HG03342 (cell line): ENCODE results near the gene SDR42E2.
A peak's percentile ranks its signal among the peaks of the same experiment; 100 is the strongest.
"Not testable (repeated sequence)": the region's sequence is repeated elsewhere in the genome, so short reads cannot be mapped to it uniquely, and the experiment has no call there.

Source experiments
- ATAC-seq: cut with Tn5 transposase; IDR thresholded peaks from one replicate; pipeline ENCODE4 v1.9.1; 2021; ENCODE audit warnings: mild to moderate bottlenecking, moderate library complexity; ENCODE audit not compliant: unreplicated experiment

Gene SDR42E2

DNA sequence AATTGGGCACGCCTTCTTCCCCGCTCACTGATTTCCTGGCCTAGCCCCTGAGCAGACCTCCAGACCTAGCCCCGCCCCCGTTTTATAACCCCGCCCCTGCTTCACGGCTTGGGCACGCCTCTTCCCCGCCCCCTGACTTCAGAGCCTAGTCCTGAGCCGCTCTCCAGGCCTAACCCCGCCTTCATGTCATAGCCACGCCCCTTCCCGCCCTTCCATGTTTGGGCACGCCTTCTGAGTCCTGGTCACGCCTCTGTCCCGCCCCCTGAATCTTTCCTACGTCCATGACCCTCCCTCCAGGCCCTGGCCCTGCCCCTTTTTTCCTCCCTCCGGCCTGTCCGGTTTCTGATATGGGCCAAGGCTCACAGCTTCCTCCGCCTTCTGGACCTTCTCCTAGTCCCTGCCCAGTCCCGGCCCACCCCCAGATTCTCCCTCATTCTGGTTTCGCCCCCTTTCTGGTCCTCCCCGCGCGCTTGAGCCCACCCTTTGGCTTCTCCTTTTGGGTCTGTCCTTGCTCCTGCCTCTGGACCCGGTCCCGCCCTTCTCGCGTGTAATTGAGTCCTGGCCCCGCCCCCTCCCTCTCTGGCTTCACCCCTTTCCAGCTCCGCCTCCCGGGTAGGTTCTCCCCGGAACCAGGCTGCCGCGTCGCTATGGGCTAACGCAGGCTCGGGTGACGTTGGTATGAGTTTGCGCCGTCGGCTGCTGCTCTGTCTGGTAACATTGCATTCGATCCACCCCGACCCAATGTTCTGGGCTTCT is 28.6 kb downstream of the SDR42E2 start:
- peak; percentile 46 for ATAC-seq

DNA sequence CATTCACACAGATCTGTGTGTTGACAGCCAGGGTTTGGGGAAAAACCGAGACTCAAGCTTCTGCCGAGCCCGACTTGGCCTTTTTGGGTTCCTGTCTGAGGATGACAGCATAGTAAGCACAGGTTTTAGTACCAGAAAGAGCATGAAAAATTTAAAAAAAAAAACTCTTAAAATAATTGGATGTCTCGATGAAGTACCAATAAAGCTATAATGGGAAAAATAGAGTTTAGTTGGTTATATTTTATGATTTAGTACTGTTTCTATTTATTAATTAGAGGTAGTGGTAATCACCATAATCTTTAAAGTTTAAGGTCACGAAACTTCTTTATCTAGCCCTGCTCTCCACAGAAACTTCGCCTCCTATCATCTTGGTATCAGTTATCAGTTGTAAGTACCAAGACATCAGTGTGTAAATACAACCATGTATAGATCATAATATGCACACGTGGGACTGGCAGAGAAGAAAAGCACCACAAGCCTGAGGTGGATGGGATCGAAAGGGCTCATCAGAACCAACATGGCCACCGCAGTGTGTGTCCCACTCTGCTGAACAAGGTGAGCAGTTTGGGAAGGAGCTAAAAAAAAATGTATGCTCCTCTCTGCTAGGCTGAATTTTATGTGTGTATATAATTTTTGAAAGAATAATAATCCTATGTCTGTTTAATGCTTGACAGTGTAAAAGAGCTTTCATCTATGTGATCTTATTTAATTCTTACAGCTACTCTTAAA is 29.4 kb downstream of the SDR42E2 start:
- ATAC-seq: no peak

DNA sequence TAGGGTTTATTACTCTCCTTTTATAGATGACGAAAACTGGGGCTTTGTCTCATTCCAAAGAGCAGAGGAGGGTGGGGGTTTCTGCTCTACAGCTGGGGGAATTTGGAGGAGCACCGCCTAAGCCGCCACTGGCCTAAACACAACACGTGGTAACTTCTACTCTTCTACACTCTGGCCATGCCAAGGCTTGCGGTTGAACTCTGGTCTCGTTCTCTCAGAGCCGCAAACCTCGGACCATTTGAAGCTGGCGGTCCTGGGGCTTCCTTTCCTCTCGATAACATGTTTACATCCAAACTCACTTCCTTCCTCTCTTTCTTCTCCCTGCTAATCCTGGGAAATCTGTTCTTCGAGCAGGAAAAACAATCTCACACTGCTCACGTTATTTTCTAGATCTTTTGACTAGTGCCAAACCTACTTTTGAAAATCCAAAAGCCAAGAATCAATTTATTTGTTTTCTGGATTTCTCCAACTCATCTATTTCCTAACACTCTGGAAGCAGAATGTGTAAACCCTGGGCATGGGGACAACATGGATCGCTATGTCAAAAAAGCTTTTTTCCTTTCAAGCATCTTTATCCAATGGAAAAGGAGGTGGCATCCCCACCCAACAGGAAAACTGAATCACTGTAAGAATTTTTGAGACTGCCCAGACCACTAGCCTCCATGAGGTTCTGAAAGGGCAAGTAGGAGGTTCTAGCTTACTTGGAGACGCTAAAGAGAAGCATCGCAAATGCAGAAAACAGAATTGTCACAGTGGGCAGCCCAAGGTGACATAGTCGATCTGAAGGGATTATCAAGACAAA is 30.2 kb downstream of the SDR42E2 start:
- peak; percentile 20 for ATAC-seq

DNA sequence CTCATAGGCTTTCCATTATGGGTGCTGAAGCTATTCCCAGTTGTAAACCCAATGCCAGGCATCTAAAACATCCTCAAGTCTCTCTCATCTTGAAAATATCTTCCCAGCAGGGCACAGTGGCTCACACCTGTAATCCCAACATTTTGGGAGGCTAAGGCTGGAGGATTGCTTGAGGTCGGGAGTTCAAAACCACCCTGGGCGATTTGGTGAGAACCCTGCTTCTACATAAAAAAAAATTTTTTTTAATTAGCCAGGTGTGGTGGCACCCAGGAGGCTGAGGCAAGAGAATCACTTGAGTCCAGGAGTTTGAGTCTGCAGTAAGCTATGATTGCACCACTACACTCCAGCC is 30.7 kb downstream of the SDR42E2 start:
- no peak for ATAC-seq

DNA sequence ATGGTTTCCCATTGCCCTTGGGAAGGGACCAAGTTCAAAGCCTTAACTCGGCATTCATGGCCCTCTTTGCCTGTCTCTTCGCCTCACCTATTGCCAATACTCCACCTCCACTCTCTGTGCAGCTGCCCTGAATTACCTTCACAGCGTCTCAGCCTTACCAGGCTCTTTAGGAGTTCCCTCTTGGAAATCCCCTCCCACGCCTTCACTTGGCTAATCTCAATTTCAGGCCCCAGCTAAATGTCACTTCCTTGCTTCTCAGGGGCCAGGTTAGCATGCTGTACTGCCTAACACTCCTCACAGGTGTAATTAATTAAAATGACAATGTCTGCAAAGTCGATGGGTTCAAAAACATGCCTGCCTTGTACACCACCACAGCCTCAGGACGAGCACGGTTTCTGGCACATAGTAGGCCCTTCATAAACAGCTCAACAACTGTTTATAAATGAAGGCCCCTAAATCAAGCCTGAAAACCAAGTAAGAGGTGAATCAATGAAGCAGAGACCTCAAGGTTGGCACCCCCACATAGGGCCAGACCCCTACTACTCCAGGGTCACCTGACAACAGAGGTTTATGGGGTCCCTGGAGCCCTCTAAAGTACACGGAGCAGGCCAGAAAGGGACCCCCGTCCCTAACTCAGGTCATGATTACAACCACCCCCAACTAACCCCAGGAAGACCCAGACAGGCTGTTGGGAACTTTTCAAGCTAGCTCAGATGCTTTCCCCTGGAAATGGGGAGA is 32.6 kb downstream of the SDR42E2 start:
- no peak for ATAC-seq

DNA sequence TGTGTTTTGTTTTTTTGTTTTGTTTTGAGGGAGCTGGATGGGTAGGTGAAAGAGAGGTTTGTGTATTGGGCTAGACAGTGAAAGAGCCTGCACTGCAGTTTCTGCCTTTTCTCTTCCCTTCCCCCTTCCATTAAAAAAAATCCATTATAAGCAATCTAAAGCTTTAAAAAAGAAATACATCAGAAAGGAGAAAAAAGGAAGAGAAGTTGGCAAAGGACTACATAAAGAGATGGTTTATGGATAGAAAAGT is 33.1 kb downstream of the SDR42E2 start:
- ATAC-seq: no peak

DNA sequence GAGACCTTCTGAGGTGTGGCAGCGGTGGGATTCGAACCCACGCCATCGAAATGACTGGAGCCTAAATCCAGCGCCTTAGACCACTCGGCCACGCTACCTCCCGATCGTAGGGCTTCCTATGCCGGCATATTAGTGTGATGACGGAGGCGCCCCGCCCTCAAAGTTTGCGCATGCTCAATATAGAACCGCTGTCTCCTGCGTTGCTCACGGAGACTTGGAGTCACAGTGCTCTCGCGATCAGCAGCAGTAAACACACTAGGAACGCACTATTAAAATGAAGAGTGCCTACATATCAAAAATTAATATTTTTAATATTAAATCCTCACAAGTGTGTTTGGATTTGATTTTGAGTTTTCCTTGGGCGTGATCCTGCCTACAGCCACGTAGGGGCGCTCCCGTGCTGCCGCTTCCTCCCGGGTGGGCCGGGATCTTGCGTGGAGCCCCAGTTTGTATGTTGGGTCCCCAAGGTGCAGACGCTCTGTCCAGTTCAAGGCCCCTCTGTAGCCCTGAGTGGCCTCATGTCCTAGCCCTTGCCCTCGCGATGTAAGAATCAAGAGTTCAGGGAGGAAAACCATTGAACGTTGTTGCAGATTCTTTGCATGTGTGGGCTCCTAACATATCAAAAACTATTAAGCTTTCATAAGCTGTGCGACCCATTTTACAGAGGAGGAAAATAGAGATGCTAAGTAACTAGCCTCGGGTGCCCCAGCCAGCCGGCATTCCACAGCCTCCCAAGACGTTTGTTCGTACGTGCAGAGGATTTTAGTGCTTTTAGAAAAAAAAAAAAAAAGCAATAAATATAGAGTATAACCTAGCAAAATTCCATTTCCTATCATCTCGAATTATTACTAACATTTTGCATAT is 33.6 kb downstream of the SDR42E2 start:
- ATAC-seq: peak; percentile 19

DNA sequence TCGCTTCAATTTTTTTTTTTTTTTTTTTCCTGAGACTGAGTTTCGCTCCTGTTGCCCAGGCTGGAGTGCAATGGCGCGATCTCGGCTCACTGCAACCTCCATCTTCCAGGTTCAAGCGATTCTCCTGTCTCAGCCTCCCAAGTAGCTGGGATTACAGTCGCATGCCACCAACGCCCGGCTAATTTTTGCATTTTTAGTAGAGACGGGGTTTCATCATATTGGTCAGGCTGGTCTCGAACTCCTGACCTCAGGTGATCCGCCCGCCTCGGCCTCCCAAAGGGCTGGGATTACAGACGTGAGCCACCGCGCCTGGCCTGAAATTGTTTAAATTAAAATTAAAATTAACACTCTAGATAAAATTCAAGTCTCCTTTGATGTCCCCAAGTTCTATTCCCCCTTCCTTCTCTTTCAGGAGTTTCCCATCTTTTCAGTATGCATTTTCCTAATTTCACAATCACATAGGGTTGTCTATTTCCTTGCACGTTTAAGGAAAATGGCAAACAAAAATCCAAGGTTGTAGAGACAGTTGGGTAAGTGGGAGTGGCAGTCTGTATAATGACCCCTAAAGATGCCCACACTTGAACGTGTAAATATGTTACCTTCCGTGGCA is 34.4 kb downstream of the SDR42E2 start:
- ATAC-seq: not testable (repeated sequence)

DNA sequence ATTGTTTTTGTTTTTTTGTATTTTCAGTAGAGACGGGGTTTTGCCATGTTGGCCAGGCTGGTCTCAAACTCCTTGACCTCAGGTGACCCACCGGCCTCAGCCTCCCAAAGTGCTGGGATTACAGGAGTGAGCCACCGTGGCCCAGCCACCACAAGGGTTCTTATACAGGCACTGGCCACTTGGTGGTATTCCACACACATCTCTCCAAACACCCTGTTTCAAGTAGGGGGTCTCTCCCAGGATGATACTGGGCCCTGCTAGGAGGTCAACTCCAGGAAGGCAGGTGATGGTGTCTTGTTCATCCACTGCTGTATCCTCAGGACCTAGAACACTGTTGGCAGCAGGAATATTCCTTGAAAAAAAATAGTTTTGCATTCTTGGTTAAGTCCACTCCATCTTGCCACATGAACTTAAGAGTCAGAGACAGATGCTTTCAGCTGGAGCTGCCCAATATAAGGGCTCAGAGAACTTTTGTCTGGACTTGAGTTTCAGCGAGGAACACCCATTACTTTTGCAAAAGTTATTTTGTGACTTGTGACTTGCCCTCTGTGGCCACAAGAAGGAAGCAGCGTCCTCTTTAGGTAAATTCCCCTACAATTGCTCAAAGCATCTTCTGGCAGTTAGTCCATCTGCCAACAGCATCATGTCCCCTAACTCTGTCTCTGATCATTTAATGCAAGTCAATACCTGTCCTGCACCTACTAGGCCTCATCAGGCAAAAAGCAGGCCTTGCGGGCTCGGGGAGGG is 36.4 kb downstream of the SDR42E2 start:
- no peak for ATAC-seq

DNA sequence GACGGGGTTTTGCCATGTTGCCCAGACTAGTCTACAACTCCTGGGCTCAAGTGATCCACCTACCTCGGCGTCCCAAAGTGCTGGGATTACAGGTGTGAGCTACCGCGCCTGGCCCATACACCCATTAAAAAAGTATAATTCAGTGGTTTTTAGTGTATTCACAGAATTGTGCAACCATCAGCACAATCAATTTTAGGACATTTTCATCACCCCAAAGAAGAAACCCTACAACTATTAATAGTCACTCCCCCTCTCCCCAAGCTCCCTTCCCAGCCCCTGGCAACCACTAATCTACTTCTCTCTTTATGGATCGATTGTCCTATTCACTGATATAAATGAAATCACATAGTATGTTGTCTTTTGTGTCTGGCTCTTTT is 39.9 kb downstream of the SDR42E2 start:
- ATAC-seq: no peak

DNA sequence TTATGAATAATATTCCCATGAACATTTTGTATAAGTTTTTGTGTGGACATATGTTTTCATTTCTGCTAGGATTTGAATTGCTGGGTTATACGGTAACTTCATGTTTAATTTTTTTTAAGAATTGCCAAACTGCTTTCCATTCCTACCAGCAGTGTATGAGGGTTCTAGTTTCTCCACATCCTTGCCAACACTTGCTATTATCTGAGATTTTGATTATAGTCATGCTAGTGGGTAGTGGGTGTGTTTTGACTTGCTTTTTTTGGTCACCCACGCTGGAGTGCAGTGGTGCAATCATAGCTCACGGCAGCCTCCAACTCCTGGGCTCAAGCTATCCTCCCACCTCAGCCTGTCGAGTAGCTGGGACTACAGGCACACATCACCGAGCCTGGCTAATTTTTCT is 40.8 kb downstream of the SDR42E2 start:
- no peak for ATAC-seq

DNA sequence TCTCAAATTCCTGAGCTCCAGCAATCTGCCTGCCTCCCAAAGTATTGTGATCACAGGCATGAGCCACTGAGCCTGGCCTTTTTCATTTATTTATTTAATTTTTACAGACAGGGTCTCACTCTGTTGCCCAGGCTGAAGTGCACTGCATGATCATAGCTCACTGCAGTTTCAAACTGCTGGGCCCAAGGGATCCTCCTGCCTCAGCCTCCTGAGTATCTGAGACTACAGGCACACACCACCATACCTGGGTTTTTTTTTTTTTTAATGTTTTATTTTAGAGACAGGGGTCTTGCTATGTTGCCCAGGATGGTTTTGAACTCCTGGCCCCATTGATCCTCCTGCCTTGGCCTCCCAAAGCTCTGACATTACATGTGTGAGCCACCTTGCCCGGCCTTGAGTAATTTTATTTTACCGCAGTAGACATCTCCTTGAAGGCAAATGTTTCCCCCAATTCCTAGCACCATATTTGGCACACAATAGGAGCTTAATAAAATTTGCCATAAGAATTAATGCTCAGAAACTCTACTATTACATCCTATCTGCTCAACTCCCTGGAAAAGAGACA is 41.9 kb downstream of the SDR42E2 start:
- no peak for ATAC-seq

DNA sequence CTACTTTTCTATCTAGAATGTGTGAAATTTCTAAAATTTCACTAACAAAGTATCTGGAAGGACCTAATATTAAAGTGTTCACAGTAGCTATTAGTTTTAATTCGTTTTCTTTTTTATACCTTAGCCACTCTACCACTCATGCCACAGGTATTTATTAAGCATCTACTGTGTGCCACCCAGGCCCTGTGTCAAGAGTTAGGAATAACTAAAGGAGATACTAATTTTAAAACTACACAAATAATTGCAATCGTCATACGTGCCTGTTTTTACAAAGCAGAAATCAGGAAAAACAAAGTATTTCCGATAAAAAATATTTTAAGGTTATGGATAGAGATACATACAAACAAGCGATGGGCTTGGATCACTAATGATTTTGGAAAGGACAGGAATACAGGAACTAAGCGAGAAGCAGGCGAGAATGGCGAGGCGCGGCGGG is 43.3 kb downstream of the SDR42E2 start:
- no peak for ATAC-seq

DNA sequence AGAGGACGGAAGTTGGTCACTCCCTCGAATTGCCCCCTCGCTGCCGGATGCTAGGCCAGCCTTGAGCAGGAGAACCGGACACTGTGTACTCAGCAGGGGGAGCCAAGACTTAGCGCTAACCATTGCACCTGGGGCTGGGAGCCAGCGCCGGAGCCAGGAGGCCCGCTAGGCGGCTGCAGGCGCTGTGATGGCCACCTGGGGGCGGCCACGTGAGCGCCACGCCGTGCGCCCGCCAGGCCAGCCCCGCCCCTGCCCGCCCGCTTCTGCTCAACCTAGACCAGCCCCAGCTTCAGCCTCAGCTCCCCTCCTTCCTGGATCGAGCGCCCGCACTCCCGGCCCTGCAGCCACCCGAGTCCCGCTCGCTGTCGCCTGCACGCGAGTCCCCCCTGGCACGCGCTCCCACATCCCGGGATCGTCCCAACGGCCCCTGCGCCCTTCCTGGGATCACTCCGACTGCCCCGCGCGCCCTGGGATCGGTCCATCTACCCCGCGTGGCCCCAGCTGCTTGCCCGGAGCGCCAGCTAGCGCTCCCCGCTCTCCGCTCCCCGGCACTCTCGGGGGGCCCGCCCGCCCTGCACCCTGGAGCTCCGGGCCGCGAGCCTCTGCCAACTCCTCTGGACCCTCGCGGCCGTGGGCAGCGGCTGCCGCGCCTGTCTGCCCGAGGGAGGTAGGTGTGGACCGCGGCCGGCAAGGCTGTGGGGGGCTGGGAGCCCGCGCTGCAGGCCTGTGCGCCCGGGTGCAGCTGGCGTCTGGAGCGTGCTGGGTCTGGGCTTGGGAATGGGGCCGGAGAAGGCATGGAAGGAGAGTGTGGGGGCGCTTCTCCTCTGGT is 43.9 kb downstream of the SDR42E2 start, which contains the start of gene EEF2K:
EEF2K (plus strand) TSS at position 266 of the 829 bp plus-strand sequence. CDS start 19,452 bp downstream, outside the sequence.
- ATAC-seq: peak; percentile 73

DNA sequence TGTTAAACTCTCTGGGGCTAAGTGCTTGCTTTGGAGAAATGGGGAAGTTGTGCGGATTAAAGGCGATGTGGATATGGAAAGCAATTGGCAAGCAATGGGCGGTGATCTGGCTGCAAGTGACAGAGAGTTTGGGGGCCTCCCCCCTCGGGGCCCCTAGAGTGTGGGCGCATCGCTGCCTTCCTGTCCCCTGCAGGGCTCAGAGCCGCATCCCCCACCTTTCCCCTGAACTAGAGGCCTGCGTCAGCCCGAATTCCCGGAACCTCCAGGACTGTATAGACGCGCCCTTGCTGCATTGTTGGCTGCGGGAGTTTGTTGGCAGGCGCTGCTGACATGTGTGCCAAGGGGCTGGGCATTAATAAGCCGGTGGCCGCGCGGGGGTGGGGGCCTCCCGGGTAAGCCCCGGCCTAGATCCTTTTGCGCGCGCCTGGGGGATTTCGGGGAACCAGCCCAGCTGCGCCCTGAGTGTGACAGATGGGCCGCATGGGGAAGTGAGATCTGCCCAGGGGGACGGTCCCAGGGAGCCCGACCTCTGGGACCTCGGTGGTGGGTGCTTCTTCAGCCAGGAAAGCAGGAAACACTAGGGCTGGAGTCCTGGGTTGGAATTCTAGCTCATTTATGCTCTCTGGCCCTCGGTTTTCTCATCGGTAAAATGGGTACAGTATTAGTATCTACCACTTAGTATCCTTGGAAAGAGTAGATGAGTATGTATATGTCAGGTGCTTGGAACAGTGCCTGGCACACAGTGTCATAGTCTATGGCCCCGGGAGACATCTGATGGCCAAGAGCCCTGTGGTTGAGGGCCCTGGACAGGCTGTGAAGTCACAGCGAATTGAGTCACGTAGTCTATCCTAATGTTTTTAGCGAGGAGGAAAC is 44.8 kb downstream of the SDR42E2 start:
- peak; percentile 48 for ATAC-seq

DNA sequence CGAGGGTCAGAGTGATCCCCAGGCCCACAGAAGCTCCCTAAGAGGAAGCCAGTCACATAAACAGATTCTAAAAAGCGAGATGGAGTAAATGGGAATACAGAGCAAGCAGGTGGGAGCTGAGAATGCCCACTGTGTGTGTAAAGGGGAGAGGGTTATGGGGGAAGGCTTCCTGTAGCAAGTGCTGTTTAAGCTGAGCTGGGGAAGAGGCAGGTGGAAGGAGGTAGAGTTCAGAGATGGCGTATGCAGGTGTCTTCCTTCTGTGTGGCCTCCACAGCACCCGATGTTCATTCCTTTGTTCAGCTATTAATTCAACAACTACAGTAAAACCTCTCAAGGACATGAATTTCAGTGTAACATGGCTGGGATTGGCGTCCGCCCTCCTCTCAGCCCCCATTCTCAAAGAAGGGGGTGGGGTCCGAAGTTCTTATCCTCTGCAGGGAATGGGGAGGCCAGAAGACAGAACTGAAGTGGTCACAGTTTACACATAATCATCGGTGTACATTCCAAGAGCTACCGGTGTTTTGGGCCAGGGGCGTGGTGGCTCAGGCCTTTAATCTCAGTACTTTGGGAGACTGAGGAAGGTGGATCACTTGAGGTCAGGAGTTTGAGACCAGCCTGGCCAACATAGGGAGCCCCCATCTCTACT is 45.5 kb downstream of the SDR42E2 start:
- ATAC-seq: no peak
